ENCODE data around the gene ADD2.

Gene ADD2

GRCh38 chr2:70651014-70651413, 117.0 kb downstream of the ADD2 start:
- no peak overlapping the region for H3K4me3 ChIP-seq (ENCODE audit: low read length)
- no peak for DNase-seq (ENCODE audit: low read depth)
- no peak for TF ChIP-seq CTCF (conservative IDR thresholded peaks at IDR 0.05; ENCODE audit: low read length)

- no peak for TF ChIP-seq CTCF (conservative IDR thresholded peaks at IDR 0.05; ENCODE audit: low read length)
- DNase-seq (ENCODE audit: low read depth) = no peak
- no peak overlapping the region for H3K4me3 ChIP-seq (ENCODE audit: low read length)
These were observed 119.0 kb downstream of the ADD2 start for GRCh38 chr2:70648961-70649360.

- H3K4me3 ChIP-seq (ENCODE audit: low read length) = no peak overlapping the region
- DNase-seq (ENCODE audit: low read depth) = peak; percentile 56
- peak; percentile 100 for TF ChIP-seq CTCF (conservative IDR thresholded peaks at IDR 0.05; ENCODE audit: low read length)
These were observed 120.0 kb downstream of the ADD2 start for GRCh38 chr2:70647873-70648481.

- H3K4me3 ChIP-seq (ENCODE audit: low read length) = no peak overlapping the region
- no peak for TF ChIP-seq CTCF (conservative IDR thresholded peaks at IDR 0.05; ENCODE audit: low read length)
- DNase-seq (ENCODE audit: low read depth) = no peak
These were observed 121.6 kb downstream of the ADD2 start for GRCh38 chr2:70646420-70646818.

GRCh38 chr2:70645733-70646419, 122.1 kb downstream of the ADD2 start:
- no peak overlapping the region for H3K4me3 ChIP-seq (ENCODE audit: low read length)
- DNase-seq (ENCODE audit: low read depth) = no peak
- TF ChIP-seq CTCF (conservative IDR thresholded peaks at IDR 0.05; ENCODE audit: low read length) = peak; percentile 37; the same call in 1 of the 2 replicates

GRCh38 chr2:70643715-70644114, 124.3 kb downstream of the ADD2 start:
- TF ChIP-seq CTCF (conservative IDR thresholded peaks at IDR 0.05; ENCODE audit: low read length) = peak; percentile 33
- no peak for DNase-seq (ENCODE audit: low read depth)
- H3K4me3 ChIP-seq (ENCODE audit: low read length) = no peak overlapping the region

GRCh38 chr2:70641263-70641784, 126.7 kb downstream of the ADD2 start:
- H3K4me3 ChIP-seq (ENCODE audit: low read length) = no peak overlapping the region
- no peak for DNase-seq (ENCODE audit: low read depth)
- no peak for TF ChIP-seq CTCF (conservative IDR thresholded peaks at IDR 0.05; ENCODE audit: low read length)

Measured in AG10803 (cell line).